WTC11 (cell line): ENCODE results near the gene BICC1.

Experiments
- ELF4 ChIP-seq: sonication (generic); formaldehyde crosslinking; IDR thresholded peaks from 2 replicates; pipeline ENCODE4 v1.8.1; 2022; ENCODE audit warnings: low read depth, mild to moderate bottlenecking, moderate library complexity, missing genetic modification reagents
- FOXK1 ChIP-seq: sonication (generic); formaldehyde crosslinking; IDR thresholded peaks from 2 replicates; pipeline ENCODE4 v1.8.0; 2022; ENCODE audit warnings: mild to moderate bottlenecking, moderate library complexity, missing genetic modification reagents
- FOXP1 ChIP-seq: sonication (generic); formaldehyde crosslinking; IDR thresholded peaks from 2 replicates; pipeline ENCODE4 v1.8.0; 2022; ENCODE audit warnings: missing genetic modification reagents, mild to moderate bottlenecking, moderate library complexity, borderline replicate concordance
- JUN ChIP-seq: sonication (generic); formaldehyde crosslinking; IDR thresholded peaks from 2 replicates; pipeline ENCODE4 v1.8.0; 2023; ENCODE audit warnings: mild to moderate bottlenecking, missing genetic modification reagents
- MAX ChIP-seq: sonication (generic); formaldehyde crosslinking; IDR thresholded peaks from 2 replicates; pipeline ENCODE4 v1.8.0; 2022; ENCODE audit warnings: mild to moderate bottlenecking, missing genetic modification reagents
- PRDM15 ChIP-seq: sonication (generic); formaldehyde crosslinking; IDR thresholded peaks from 2 replicates; pipeline ENCODE4 v1.8.0; 2022; ENCODE audit warnings: missing genetic modification reagents
- SP1 ChIP-seq: sonication (generic); formaldehyde crosslinking; conservative IDR thresholded peaks from 2 replicates; pipeline ENCODE4 v1.8.1; 2022; ENCODE audit warnings: missing genetic modification reagents
- ZMAT4 ChIP-seq: fragments of 250-450 bp; sonication (Bioruptor Pico); IDR thresholded peaks from 2 replicates; pipeline ENCODE4 v1.9.0; 2021; ENCODE audit warnings: mild to moderate bottlenecking
- ZNF263 ChIP-seq: sonication (generic); formaldehyde crosslinking; IDR thresholded peaks from 2 replicates; pipeline ENCODE4 v1.8.1; 2022; ENCODE audit warnings: low read depth, mild to moderate bottlenecking, moderate library complexity, missing genetic modification reagents
- TF ChIP-seq, protein P1 (sequence below): sonication (generic); formaldehyde crosslinking; conservative IDR thresholded peaks from 2 replicates; pipeline ENCODE4 v1.8.1; 2022; ENCODE audit warnings: mild to moderate bottlenecking, missing genetic modification reagents
- TF ChIP-seq, protein P2 (sequence below): fragments of 200-600 bp; IDR thresholded peaks from 2 replicates; pipeline ENCODE4 v1.8.0; 2022; ENCODE audit warnings: antibody characterized with exemption

DNA sequence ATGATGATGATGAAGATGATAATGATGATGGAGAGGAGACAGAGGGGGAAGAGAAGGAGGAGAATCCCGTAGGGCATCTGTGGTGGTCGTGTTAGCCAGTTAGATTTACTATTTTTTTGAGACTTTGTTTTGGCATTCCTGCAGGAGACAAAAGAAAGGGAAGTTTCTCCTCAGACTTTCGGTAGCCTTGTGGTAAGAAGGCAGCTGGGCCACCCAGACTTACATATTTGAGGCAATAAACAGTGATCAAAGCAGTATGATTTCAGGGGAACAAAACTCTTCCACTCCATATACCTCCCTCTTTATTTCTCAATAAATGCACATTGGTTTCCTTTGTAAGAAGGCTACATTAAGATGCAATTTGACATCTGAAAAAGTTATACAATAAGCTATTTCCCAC, 32.4 kb upstream of the BICC1 start:
- TF ChIP-seq ELF4 (CRISPR knock-in tag) (no peak), MAX (CRISPR knock-in tag) (no peak), PRDM15 (CRISPR knock-in tag) (no peak), ZNF263 (CRISPR knock-in tag) (no peak), SP1 (CRISPR knock-in tag) (no peak), JUN (no peak), FOXP1 (CRISPR knock-in tag) (no peak), FOXK1 (CRISPR knock-in tag) (no peak), ZMAT4 (CRISPR knock-in tag) (no peak)
- TF ChIP-seq, protein P1, sequence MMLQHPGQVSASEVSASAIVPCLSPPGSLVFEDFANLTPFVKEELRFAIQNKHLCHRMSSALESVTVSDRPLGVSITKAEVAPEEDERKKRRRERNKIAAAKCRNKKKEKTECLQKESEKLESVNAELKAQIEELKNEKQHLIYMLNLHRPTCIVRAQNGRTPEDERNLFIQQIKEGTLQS (CRISPR knock-in tag) = no peak
- TF ChIP-seq, protein P2, sequence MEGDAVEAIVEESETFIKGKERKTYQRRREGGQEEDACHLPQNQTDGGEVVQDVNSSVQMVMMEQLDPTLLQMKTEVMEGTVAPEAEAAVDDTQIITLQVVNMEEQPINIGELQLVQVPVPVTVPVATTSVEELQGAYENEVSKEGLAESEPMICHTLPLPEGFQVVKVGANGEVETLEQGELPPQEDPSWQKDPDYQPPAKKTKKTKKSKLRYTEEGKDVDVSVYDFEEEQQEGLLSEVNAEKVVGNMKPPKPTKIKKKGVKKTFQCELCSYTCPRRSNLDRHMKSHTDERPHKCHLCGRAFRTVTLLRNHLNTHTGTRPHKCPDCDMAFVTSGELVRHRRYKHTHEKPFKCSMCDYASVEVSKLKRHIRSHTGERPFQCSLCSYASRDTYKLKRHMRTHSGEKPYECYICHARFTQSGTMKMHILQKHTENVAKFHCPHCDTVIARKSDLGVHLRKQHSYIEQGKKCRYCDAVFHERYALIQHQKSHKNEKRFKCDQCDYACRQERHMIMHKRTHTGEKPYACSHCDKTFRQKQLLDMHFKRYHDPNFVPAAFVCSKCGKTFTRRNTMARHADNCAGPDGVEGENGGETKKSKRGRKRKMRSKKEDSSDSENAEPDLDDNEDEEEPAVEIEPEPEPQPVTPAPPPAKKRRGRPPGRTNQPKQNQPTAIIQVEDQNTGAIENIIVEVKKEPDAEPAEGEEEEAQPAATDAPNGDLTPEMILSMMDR = no peak
